ENCODE data around the gene ADAMTS2. TPM values are rescaled to one million over a fixed set of nuclear protein-coding genes. Genes with fewer than 3 reads are reported as not detected.

Gene ADAMTS2
- total RNA-seq, 1 donor from 2014 or later, result 23.5 TPM

DNA sequence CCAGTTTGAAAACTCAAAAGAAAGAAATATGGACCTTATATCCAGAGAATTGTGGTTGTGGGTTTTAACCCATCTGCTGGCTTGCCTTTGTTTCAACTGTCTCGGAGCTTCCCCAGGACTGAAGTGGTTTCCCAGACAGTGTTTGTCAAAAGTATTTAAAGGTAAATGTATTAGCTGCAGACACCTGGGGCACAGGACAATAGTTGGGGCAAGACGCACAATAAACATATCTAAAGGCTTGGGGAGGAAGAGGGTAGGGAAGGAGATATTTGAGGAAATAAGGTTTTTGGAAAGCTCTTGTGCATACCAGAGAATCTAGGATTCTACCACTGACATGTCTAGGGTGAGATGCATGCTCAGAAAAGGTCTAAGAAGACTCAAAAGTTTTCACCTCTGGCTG, 99.0 kb downstream of the ADAMTS2 start:
- Mint-ChIP-seq H3K9me3 (ENCODE audit: unreplicated experiment) (peaks cover 20% of the 10 kb centered on the region), H3K36me3 (ENCODE audit: unreplicated experiment) (peaks cover 16% of the 10 kb centered on the region), H3K27me3 (ENCODE audit: unreplicated experiment) (peaks cover 3% of the 10 kb centered on the region), H3K4me3 (ENCODE audit: unreplicated experiment) (no peak overlapping the region), H3K27ac (ENCODE audit: unreplicated experiment) (no peak overlapping the region), H3K4me1 (ENCODE audit: low read depth, unreplicated experiment) (peaks cover 20% of the 10 kb centered on the region)
- TF ChIP-seq, protein P1, sequence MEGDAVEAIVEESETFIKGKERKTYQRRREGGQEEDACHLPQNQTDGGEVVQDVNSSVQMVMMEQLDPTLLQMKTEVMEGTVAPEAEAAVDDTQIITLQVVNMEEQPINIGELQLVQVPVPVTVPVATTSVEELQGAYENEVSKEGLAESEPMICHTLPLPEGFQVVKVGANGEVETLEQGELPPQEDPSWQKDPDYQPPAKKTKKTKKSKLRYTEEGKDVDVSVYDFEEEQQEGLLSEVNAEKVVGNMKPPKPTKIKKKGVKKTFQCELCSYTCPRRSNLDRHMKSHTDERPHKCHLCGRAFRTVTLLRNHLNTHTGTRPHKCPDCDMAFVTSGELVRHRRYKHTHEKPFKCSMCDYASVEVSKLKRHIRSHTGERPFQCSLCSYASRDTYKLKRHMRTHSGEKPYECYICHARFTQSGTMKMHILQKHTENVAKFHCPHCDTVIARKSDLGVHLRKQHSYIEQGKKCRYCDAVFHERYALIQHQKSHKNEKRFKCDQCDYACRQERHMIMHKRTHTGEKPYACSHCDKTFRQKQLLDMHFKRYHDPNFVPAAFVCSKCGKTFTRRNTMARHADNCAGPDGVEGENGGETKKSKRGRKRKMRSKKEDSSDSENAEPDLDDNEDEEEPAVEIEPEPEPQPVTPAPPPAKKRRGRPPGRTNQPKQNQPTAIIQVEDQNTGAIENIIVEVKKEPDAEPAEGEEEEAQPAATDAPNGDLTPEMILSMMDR (IDR thresholded peaks at IDR 0.05; ENCODE audit: partially characterized antibody, unreplicated experiment), result no peak
- no peak for DNase-seq

- H3K27ac Mint-ChIP-seq (ENCODE audit: unreplicated experiment), result peak overlapping the region; percentile 97
- TF ChIP-seq, protein P1 (IDR thresholded peaks at IDR 0.05; ENCODE audit: partially characterized antibody, unreplicated experiment), result no peak
- peaks cover 20% of the 10 kb centered on the region for H3K9me3 Mint-ChIP-seq (ENCODE audit: unreplicated experiment)
- peaks cover 17% of the 10 kb centered on the region for H3K36me3 Mint-ChIP-seq (ENCODE audit: unreplicated experiment)
- H3K27me3 Mint-ChIP-seq (ENCODE audit: unreplicated experiment), result peaks cover 5% of the 10 kb centered on the region
- no peak for DNase-seq
- H3K4me3 Mint-ChIP-seq (ENCODE audit: unreplicated experiment), result no peak overlapping the region
- H3K4me1 Mint-ChIP-seq (ENCODE audit: low read depth, unreplicated experiment), result peaks cover 20% of the 10 kb centered on the region
Measured at GRCh38 chr5:179245031-179245430, 100.2 kb downstream of the ADAMTS2 start.

DNA sequence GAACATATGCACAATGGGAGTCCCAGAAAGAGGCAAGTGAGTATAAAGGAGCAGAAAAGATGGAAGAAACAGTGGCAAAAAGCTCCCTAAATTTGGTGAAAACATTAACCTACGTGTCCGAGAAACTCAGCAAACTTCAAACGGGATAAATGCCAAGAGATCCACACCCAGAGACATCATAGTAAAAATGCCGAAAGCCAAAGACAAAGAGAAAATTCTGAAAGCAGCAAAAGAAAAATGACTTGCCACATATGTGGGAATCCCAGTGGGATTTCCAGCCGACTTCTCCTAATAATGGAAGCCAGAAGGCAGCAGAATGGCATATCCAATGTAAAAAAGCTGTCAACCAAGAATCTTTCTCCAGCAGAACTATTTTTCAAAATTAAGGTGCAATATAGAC, 101.2 kb downstream of the ADAMTS2 start:
- Mint-ChIP-seq H3K4me3 (ENCODE audit: unreplicated experiment) (peak overlapping the region; percentile 67), H3K9me3 (ENCODE audit: unreplicated experiment) (peaks cover 24% of the 10 kb centered on the region), H3K27me3 (ENCODE audit: unreplicated experiment) (peaks cover 11% of the 10 kb centered on the region), H3K4me1 (ENCODE audit: low read depth, unreplicated experiment) (peaks cover 25% of the 10 kb centered on the region), H3K27ac (ENCODE audit: unreplicated experiment) (peak overlapping the region; percentile 97), H3K36me3 (ENCODE audit: unreplicated experiment) (peaks cover 27% of the 10 kb centered on the region)
- DNase-seq, result peak; percentile 5
- TF ChIP-seq, protein P1 (IDR thresholded peaks at IDR 0.05; ENCODE audit: partially characterized antibody, unreplicated experiment), result no peak

DNA sequence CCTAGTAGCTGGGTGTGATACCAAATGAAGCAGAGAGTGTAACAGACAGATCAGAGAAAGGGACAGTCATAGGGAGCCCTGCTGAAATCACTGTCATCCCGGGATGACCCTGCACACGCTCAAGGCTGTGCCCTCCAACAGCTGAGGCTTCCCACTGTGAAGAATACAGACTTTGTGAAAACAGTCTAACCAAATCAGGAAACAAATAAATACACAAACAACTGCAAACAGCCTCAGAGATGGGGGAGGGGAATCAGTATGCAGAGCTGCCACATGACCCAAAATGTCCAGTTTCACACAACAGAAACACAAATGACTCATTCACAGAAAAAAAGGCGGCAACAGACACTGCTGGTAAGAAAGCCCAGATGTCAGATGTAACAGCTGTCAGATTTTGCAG, 101.9 kb downstream of the ADAMTS2 start:
- DNase-seq, result peak; percentile 9
- Mint-ChIP-seq H3K27me3 (ENCODE audit: unreplicated experiment) (peaks cover 14% of the 10 kb centered on the region), H3K4me3 (ENCODE audit: unreplicated experiment) (peak overlapping the region; percentile 69), H3K27ac (ENCODE audit: unreplicated experiment) (peak overlapping the region; percentile 97), H3K36me3 (ENCODE audit: unreplicated experiment) (peaks cover 29% of the 10 kb centered on the region), H3K4me1 (ENCODE audit: low read depth, unreplicated experiment) (peaks cover 25% of the 10 kb centered on the region), H3K9me3 (ENCODE audit: unreplicated experiment) (peaks cover 24% of the 10 kb centered on the region)
- TF ChIP-seq, protein P1 (IDR thresholded peaks at IDR 0.05; ENCODE audit: partially characterized antibody, unreplicated experiment), result no peak

DNA sequence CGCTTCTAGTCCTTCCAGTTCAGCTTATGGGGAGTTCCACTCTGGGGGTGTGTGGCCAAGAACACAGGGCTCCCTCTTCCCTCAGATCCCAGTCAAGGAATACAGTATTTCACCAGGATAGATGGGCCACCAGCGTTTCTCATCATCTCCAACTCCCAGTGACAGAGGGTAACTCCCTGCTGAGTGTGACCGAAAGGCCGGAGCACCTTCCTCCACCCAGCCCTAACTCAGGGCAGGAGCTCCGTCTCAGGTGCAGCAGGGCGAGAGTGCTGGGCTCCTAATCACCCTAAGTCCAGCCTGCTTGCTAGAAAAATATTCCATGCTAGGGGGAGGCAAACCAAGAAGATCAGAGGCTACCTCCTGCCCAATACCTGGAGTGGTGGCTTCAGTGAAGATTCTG, 102.6 kb downstream of the ADAMTS2 start:
- H3K36me3 Mint-ChIP-seq (ENCODE audit: unreplicated experiment), result peaks cover 29% of the 10 kb centered on the region
- peak; percentile 13 for DNase-seq
- peak overlapping the region; percentile 97 for H3K27ac Mint-ChIP-seq (ENCODE audit: unreplicated experiment)
- peaks cover 14% of the 10 kb centered on the region for H3K27me3 Mint-ChIP-seq (ENCODE audit: unreplicated experiment)
- H3K4me3 Mint-ChIP-seq (ENCODE audit: unreplicated experiment), result peak overlapping the region; percentile 69
- peaks cover 25% of the 10 kb centered on the region for H3K4me1 Mint-ChIP-seq (ENCODE audit: low read depth, unreplicated experiment)
- TF ChIP-seq, protein P1 (IDR thresholded peaks at IDR 0.05; ENCODE audit: partially characterized antibody, unreplicated experiment), result no peak
- H3K9me3 Mint-ChIP-seq (ENCODE audit: unreplicated experiment), result peaks cover 24% of the 10 kb centered on the region

All from glutamatergic neuron (in vitro differentiated cells).